ENCODE data around the gene GID8. TPM values are rescaled to one million over a fixed set of nuclear protein-coding genes. Genes with fewer than 3 reads are reported as not detected.

Gene GID8
- total and polyA plus RNA-seq, 7 experiments from 2014 or later, result 19.6 to 48.0 (median 34.8) TPM

DNA sequence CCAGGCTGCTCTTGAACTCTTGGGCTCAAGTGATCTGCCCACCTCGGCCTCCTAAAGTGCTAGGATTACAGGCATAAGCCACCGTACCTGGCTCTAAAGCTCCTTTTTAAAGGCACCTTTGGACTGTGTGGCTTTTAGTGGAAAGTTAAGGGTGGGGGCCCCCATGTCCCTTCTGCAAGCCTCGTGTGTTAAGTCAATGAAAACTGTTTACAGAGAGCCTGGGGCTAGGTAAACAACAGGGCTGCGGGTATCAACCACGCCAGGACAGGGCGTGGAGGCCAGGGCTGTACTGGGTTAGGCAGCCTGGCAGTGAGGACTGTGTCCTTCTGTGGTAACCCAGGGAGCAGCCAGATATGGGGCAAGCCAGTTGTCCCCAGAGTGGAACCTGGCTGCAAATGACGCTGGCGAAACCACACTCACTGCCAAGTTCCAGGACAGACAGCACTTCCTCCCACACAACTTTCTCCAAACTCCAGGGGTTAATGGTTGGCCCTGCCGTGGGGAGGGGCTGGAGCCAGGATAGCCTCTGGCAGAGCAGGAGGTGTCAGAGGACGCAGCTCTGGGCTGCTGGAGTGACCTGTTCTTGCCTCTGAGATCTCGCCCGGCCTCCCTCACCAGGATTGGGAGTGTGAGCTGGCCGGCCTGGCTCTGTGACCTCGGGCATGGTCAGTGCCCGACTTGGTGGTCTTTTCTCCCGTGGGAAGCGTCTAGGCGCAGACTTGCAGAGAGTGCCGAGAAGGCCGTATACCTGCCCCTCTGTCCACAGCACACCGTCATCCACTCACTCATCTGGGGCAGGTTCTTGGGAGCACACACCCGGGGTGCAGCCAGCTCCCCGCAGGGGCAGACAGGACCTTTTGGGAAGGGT, 17.8 kb downstream of the GID8 start:
- H3K27me3 ChIP-seq (ENCODE audit: control insufficient read depth in 2 of 2, insufficient read depth in 2 of 2, low read length in 2 of 2), result no peaks in the 10 kb centered on the region
- intact Hi-C loops (cut with micrococcal nuclease), result loop anchor here in 1 of 2 donors (10.0 kb wide), 1 partner anchor 149 kb away; no protein-coding TSS in a partner anchor
- peak overlapping the region in 8 of 9 donors; percentile 14 to 94 (median 46) for H3K27ac Mint-ChIP-seq
- peaks cover 6 to 49% (median 36%) of the 10 kb centered on the region in 7 donors for H3K4me1 Mint-ChIP-seq
- POLR2A ChIA-PET, result interaction anchor here (2.3 to 4.4 kb wide), 4 partner anchors 19 to 56 kb away, joined by 9 to 58 read pairs (median 16); partner anchors contain the start of genes DIDO1 and GID8
- H3K9me3 ChIP-seq (ENCODE audit: control insufficient read depth in 2 of 3, low read length in 3 of 3), result no peaks in the 10 kb centered on the region
- H3K27ac ChIP-seq (ENCODE audit: low read depth, low read length), result no peak overlapping the region
- ATAC-seq, result no peak
- peak overlapping the region in 1 of 10 donors; percentile 85 for H3K4me3 Mint-ChIP-seq
- no peaks in the 10 kb centered on the region for H3K36me3 ChIP-seq (ENCODE audit: control insufficient read depth in 2 of 3, insufficient read depth in 3 of 3, low read length in 3 of 3)
- CTCF ChIA-PET, result interaction anchor here (1.9 to 2.4 kb wide), 2 partner anchors 14 to 22 kb away, joined by 5 to 11 read pairs; no protein-coding TSS in a partner anchor
- H3K4me1 ChIP-seq (ENCODE audit: control insufficient read depth in 2 of 2, insufficient read depth in 2 of 2, low read length in 2 of 2), result peaks cover 13 to 32% of the 10 kb centered on the region in 2 donors
- no peak overlapping the region for H3K4me3 ChIP-seq (ENCODE audit: low read length)
- peaks cover 0 to 5% (median 0%) of the 10 kb centered on the region in 5 donors for H3K36me3 Mint-ChIP-seq
- H3K27me3 Mint-ChIP-seq, result no peaks in the 10 kb centered on the region
- H3K9me3 Mint-ChIP-seq, result no peaks in the 10 kb centered on the region
- no peak for DNase-seq

DNA sequence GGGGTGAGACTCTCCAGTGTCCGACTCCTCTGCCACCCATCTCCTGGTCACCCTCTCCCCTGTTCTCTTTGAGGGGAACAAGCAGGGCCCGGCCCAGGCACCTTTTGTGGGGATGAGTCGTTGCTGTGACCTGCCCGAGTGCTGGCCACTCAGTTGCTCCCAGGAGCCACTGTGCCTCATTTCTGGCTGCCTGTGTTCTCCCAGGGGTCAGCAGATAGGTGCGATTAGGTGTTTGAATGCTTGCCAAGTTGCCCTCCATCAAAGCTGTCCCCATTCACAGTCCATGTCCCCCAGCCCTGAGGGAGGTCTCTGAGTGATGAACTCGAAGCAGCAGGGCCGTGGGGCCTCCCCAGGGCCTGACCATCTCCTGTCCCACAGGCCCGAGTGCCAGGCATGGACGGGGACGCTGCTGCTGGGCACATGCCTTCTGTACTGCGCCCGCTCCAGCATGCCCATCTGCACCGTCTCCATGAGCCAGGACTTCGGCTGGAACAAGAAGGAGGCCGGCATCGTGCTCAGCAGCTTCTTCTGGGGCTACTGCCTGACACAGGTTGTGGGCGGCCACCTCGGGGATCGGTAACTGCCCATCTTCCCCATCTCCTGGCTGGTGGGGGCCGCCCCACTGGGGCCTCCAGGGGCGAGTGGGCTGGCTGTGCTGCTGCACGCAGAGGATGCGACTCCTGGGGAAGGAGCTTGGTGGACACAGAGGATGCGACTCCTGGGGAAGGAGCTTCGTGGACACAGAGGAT, 18.6 kb downstream of the GID8 start:
- peak overlapping the region in 2 of 9 donors; percentile 11 to 81 for H3K27ac Mint-ChIP-seq
- ATAC-seq, result no peak
- no peaks in the 10 kb centered on the region for H3K27me3 Mint-ChIP-seq
- H3K9me3 ChIP-seq (ENCODE audit: control insufficient read depth in 2 of 3, low read length in 3 of 3), result no peaks in the 10 kb centered on the region
- ChIA-PET POLR2A (no interaction called here), CTCF (no interaction called here)
- peaks cover 13 to 30% of the 10 kb centered on the region in 2 donors for H3K4me1 ChIP-seq (ENCODE audit: control insufficient read depth in 2 of 2, insufficient read depth in 2 of 2, low read length in 2 of 2)
- DNase-seq, result no peak
- H3K9me3 Mint-ChIP-seq, result no peaks in the 10 kb centered on the region
- intact Hi-C loops (cut with micrococcal nuclease), result loop anchor here in 1 of 2 donors (10.0 kb wide), 1 partner anchor 148 kb away; no protein-coding TSS in a partner anchor
- no peak overlapping the region for H3K4me3 Mint-ChIP-seq
- H3K4me3 ChIP-seq (ENCODE audit: low read length), result no peak overlapping the region
- peaks cover 6 to 43% (median 30%) of the 10 kb centered on the region in 7 donors for H3K4me1 Mint-ChIP-seq
- H3K36me3 Mint-ChIP-seq, result no peaks in the 10 kb centered on the region
- no peaks in the 10 kb centered on the region for H3K27me3 ChIP-seq (ENCODE audit: control insufficient read depth in 2 of 2, insufficient read depth in 2 of 2, low read length in 2 of 2)
- no peaks in the 10 kb centered on the region for H3K36me3 ChIP-seq (ENCODE audit: control insufficient read depth in 2 of 3, insufficient read depth in 3 of 3, low read length in 3 of 3)
- no peak overlapping the region for H3K27ac ChIP-seq (ENCODE audit: low read depth, low read length)

DNA sequence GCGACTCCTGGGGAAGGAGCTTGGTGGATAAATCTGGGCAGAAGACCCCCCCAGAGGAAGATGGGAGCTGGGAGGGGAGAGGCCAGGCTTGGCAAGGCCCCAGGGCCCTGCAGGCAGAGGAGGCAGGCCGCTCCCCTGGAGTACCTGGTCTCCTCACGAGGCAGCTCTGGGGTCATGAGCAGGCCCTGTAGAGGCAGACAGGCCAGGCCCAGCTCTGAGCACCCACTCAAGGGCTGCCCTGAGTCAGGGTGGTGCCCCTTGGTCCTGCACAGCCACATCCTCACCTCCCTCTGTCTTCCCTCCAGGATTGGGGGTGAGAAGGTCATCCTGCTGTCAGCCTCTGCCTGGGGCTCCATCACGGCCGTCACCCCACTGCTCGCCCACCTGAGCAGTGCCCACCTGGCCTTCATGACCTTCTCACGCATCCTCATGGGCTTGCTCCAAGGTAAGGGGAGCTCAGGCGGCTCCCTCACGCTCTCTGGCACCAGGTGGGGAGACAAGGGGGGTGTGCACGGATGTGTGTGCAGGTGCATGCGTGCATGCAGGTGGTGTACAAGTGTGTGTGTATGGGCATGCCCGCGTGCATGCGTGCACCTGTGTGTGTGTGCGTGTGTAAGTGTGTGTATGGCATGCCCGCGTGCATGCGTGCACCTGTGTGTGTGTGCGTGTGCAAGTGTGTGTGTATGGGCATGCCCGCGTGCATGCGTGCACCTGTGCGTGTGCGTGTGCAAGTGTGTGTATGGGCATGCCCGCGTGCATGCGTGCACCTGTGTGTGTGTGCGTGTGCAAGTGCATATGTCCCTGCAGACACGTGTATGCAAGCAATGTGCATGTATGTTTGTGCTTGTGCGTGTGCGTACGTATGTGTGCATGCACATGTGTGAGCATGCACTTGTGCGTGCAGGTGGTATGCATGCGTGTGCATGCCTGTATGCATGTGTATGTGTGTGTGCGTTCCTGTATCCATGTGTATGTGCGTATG, 19.5 kb downstream of the GID8 start:
- intact Hi-C loops (cut with micrococcal nuclease), result loop anchor here in 1 of 2 donors (10.0 kb wide), 1 partner anchor 147 kb away; no protein-coding TSS in a partner anchor
- Histone ChIP-seq H3K9me3 (ENCODE audit: control insufficient read depth in 2 of 3, low read length in 3 of 3) (no peaks in the 10 kb centered on the region), H3K27me3 (ENCODE audit: control insufficient read depth in 2 of 2, insufficient read depth in 2 of 2, low read length in 2 of 2) (no peaks in the 10 kb centered on the region), H3K36me3 (ENCODE audit: control insufficient read depth in 2 of 3, insufficient read depth in 3 of 3, low read length in 3 of 3) (no peaks in the 10 kb centered on the region), H3K27ac (ENCODE audit: low read depth, low read length) (no peak overlapping the region), H3K4me1 (ENCODE audit: control insufficient read depth in 2 of 2, insufficient read depth in 2 of 2, low read length in 2 of 2) (peaks cover 13 to 21% of the 10 kb centered on the region in 2 donors), H3K4me3 (ENCODE audit: low read length) (no peak overlapping the region)
- ChIA-PET POLR2A (no interaction called here), CTCF (no interaction called here)
- DNase-seq (no peak), ATAC-seq (no peak)
- H3K27me3 Mint-ChIP-seq, result no peaks in the 10 kb centered on the region
- no peaks in the 10 kb centered on the region for H3K9me3 Mint-ChIP-seq
- peaks cover 6 to 37% (median 25%) of the 10 kb centered on the region in 7 donors for H3K4me1 Mint-ChIP-seq
- no peak overlapping the region for H3K4me3 Mint-ChIP-seq
- peak overlapping the region in 4 of 9 donors; percentile 11 to 74 (median 36) for H3K27ac Mint-ChIP-seq
- no peaks in the 10 kb centered on the region for H3K36me3 Mint-ChIP-seq

DNA sequence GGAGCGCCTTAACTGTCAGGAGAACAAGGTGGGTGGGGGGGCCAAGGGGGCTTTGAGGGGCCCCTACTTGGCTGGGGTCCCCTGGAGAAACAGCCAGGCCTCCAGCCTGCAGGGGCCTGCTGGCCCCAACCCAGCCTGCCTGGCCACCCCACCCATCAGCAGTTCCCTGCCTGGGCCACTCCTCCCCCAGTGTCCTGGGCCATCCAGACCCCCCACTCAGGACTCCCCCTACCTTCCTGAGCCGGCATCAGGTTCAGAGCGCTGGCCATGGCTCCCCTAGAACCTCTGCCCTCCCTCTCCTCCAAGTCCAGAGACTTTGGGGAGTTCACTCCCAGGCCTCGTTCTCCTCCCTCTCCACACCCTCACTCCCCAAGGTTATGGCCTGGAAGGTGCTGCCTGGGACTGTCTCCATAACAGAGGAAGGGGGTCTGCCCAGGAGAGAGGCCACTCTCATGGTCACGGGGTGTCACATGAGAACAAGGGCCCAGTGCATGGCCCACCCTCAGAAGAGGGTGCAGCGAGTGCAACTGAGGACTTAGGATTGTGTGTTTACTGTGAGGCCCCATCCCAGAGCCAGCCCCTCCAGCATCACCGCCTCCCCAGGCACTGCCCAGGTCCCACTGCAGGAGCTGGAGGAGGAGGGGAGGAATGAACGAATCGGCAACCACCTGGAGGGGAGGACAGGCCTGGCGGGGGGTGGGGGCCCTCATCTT, 20.6 kb downstream of the GID8 start:
- Mint-ChIP-seq H3K27ac (peak overlapping the region in 1 of 9 donors; percentile 34), H3K27me3 (no peaks in the 10 kb centered on the region), H3K4me1 (peaks cover 6 to 29% (median 24%) of the 10 kb centered on the region in 7 donors), H3K4me3 (no peak overlapping the region), H3K9me3 (no peaks in the 10 kb centered on the region), H3K36me3 (no peaks in the 10 kb centered on the region)
- H3K4me3 ChIP-seq (ENCODE audit: low read length), result no peak overlapping the region
- H3K4me1 ChIP-seq (ENCODE audit: control insufficient read depth in 2 of 2, insufficient read depth in 2 of 2, low read length in 2 of 2), result peaks cover 6 to 12% of the 10 kb centered on the region in 2 donors
- DNase-seq (no peak), ATAC-seq (no peak)
- no peaks in the 10 kb centered on the region for H3K36me3 ChIP-seq (ENCODE audit: control insufficient read depth in 2 of 3, insufficient read depth in 3 of 3, low read length in 3 of 3)
- CTCF ChIA-PET, result interaction anchor here (0.7 to 1.1 kb wide), 2 partner anchors 33 to 59 kb away, joined by 3 to 4 read pairs; no protein-coding TSS in a partner anchor
- intact Hi-C loops (cut with micrococcal nuclease), result loop anchor here in 1 of 2 donors (10.0 kb wide), 1 partner anchor 146 kb away; no protein-coding TSS in a partner anchor
- no peaks in the 10 kb centered on the region for H3K27me3 ChIP-seq (ENCODE audit: control insufficient read depth in 2 of 2, insufficient read depth in 2 of 2, low read length in 2 of 2)
- H3K9me3 ChIP-seq (ENCODE audit: control insufficient read depth in 2 of 3, low read length in 3 of 3), result no peaks in the 10 kb centered on the region
- POLR2A ChIA-PET, result interaction anchor here (0.6 to 0.9 kb wide), 2 partner anchors 30 to 47 kb away, joined by 3 to 5 read pairs; no protein-coding TSS in a partner anchor
- H3K27ac ChIP-seq (ENCODE audit: low read depth, low read length), result no peak overlapping the region

DNA sequence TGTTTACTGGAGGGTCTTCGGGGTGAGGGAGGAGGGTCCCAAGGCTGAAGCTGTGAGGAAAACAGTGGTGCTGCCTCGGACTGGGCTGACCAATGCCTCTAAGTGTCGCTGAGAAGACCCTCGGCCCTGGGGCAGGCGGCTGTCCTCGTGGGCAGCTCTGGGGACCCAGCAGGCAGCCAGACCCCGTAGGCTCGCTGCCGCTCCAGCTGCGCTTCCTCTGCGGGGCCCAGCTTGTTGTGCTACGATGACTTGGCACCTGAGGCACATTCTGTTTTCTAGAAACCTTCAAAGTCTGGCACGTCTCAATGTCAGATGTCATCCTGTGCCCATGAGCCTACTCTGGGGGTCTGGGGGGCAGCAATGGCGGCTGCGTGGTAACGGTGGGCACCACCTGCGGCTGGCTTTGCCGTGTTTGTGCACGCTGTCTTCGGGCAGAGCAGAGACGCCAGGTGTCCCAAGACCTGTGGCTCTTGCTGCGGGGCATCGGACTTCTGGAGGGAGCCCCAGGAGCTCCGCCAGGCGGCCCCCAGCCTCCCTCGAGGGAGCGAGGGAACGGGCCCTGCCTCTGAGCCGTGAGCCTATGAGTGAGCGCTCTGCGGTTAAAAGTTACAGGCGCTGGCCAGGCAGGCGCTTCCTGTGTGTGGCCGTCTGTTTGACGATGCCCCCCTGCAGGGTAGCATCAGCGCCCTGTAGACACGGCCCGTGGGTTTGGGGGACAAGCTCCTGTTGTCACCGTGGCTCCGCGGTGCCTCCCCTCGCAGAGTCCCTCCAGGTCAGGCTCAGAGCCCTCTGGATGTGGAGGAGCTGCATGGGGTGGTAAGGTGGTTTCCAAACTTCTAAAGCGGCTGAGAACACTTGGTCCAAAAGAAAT, 21.4 kb downstream of the GID8 start:
- DNase-seq (no peak), ATAC-seq (peak; percentile 57)
- H3K27ac Mint-ChIP-seq, result peak overlapping the region in 3 of 9 donors; percentile 17 to 67 (median 34)
- peaks cover under 1 to 21% (median 16%) of the 10 kb centered on the region in 7 donors for H3K4me1 Mint-ChIP-seq
- H3K4me1 ChIP-seq (ENCODE audit: control insufficient read depth in 2 of 2, insufficient read depth in 2 of 2, low read length in 2 of 2), result peaks cover 0 to 6% of the 10 kb centered on the region in 2 donors
- no peaks in the 10 kb centered on the region for H3K9me3 ChIP-seq (ENCODE audit: control insufficient read depth in 2 of 3, low read length in 3 of 3)
- H3K36me3 Mint-ChIP-seq, result no peaks in the 10 kb centered on the region
- H3K9me3 Mint-ChIP-seq, result no peaks in the 10 kb centered on the region
- no peaks in the 10 kb centered on the region for H3K27me3 Mint-ChIP-seq
- CTCF ChIA-PET, result interaction anchor here (0.7 to 1.1 kb wide), 2 partner anchors 33 to 59 kb away, joined by 3 to 4 read pairs; no protein-coding TSS in a partner anchor
- POLR2A ChIA-PET, result interaction anchor here (0.9 to 1.1 kb wide), 2 partner anchors 11 to 31 kb away, joined by 3 to 5 read pairs; no protein-coding TSS in a partner anchor
- peak overlapping the region in 7 of 10 donors; percentile 10 to 53 (median 37) for H3K4me3 Mint-ChIP-seq
- no peak overlapping the region for H3K27ac ChIP-seq (ENCODE audit: low read depth, low read length)
- intact Hi-C loops (cut with micrococcal nuclease), result loop anchor here in 1 of 2 donors (10.0 kb wide), 1 partner anchor 145 kb away; no protein-coding TSS in a partner anchor
- no peak overlapping the region for H3K4me3 ChIP-seq (ENCODE audit: low read length)
- H3K36me3 ChIP-seq (ENCODE audit: control insufficient read depth in 2 of 3, insufficient read depth in 3 of 3, low read length in 3 of 3), result no peaks in the 10 kb centered on the region
- H3K27me3 ChIP-seq (ENCODE audit: control insufficient read depth in 2 of 2, insufficient read depth in 2 of 2, low read length in 2 of 2), result no peaks in the 10 kb centered on the region
